ENCODE measurements around the gene GPATCH2.
"Not testable (repeated sequence)": the region's sequence is repeated elsewhere in the genome, so short reads cannot be mapped to it uniquely, and the experiment has no call there.

GPATCH2 gene

GRCh38 chr1:217433664-217434063 is 197.2 kb downstream of the GPATCH2 start:
- DNase-seq, result no peak

- no peak for DNase-seq
These were observed 198.6 kb downstream of the GPATCH2 start for GRCh38 chr1:217432339-217432738.

GRCh38 chr1:217431395-217431794 is 199.5 kb downstream of the GPATCH2 start:
- no peak for DNase-seq

GRCh38 chr1:217425422-217425821 is 205.5 kb downstream of the GPATCH2 start:
- DNase-seq, result no peak

GRCh38 chr1:217419194-217419551 is 211.7 kb downstream of the GPATCH2 start:
- no peak for DNase-seq

GRCh38 chr1:217418269-217419193 is 212.4 kb downstream of the GPATCH2 start:
- no peak for DNase-seq

- DNase-seq, result no peak
These were observed 213.5 kb downstream of the GPATCH2 start for GRCh38 chr1:217417363-217417762.

GRCh38 chr1:217407534-217408001 is 223.3 kb downstream of the GPATCH2 start:
- DNase-seq, result no peak

- DNase-seq, result no peak
These were observed 227.7 kb downstream of the GPATCH2 start for GRCh38 chr1:217403026-217403720.

GRCh38 chr1:217402301-217402700 is 228.6 kb downstream of the GPATCH2 start:
- no peak for DNase-seq

GRCh38 chr1:217393896-217394295 is 237.0 kb downstream of the GPATCH2 start:
- no peak for DNase-seq

GRCh38 chr1:217392441-217392840 is 238.4 kb downstream of the GPATCH2 start:
- DNase-seq, result no peak

- DNase-seq, result no peak
These were observed 241.0 kb downstream of the GPATCH2 start for GRCh38 chr1:217389895-217390294.

- no peak for DNase-seq
These were observed 242.3 kb downstream of the GPATCH2 start for GRCh38 chr1:217388522-217389065.

GRCh38 chr1:217381773-217382172 is 249.1 kb downstream of the GPATCH2 start:
- DNase-seq, result not testable (repeated sequence)

- DNase-seq, result not testable (repeated sequence)
These were observed 251.1 kb downstream of the GPATCH2 start for GRCh38 chr1:217379804-217380203.

- DNase-seq, result no peak
These were observed 251.6 kb downstream of the GPATCH2 start for GRCh38 chr1:217379336-217379735.
